ENCODE measurements around the gene TSPAN5.

DNA sequence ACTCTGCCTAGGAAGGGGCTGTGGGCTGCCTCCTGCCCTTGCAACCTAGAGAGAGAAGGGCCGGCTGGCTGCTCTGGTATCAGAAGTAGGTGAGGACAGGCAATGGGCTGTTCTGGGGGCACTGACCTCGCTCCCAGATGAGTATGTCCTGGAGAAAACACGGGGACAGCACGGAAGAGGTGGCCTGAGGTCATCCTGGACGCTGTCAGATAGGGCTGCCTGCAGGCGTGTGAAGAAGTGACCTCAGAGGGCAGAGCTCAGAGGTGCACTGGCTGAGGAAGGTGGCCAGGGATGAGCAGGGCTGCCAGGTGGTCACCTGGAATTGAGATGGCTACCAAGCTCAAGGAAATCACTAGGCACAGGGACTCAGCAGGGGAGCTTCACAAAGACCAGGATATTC, 159.6 kb downstream of the TSPAN5 start:
- TF ChIP-seq EP300 (IDR thresholded peaks at IDR 0.05) (no peak), POLR2AphosphoS5 (IDR thresholded peaks at IDR 0.05) (no peak), POLR2A (IDR thresholded peaks at IDR 0.05) (no peak)

Data from suprapubic skin (tissue), 4 donors.